Measurements from ENCODE around the gene KCNB1. TPM values are rescaled to one million over a fixed set of nuclear protein-coding genes. Genes with fewer than 3 reads are reported as not detected.

KCNB1 gene
- total RNA-seq (under 1 TPM; under 0.01 to 0.33 TPM), polyA plus RNA-seq (1 to 10 TPM; 2.5 to 3.4 TPM)

DNA sequence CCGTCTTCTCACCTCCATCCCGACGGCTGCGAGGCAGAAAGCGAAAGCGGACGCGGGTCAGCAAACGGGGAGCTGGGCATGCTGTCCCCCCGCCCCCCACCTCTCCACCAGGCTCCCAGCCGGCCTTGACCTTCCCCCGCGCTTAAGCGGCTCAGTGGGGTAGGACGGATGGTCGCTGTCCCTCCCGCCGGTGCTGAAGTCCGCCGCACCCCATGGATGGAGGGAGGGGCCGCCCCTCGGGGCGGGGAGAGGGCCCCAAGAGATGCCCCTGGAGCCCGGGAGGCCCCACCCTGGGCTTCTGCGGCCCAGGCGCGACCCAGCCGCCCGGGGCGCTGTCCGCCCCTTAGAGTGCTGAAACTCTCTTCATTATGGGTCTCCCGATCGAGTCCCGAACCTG is at the start of gene KCNB1:
Gene KCNB1 (minus strand): TSS at position 48 of the 397 bp plus-strand sequence. CDS start 188 bp downstream, outside the sequence.
- no peaks in the 10 kb centered on the region for H3K36me3 ChIP-seq (ENCODE audit: control insufficient read depth in 4 of 4, insufficient read depth in 3 of 4, low read depth in 1 of 4, low read length in 3 of 4)
- TF ChIP-seq, protein P1, sequence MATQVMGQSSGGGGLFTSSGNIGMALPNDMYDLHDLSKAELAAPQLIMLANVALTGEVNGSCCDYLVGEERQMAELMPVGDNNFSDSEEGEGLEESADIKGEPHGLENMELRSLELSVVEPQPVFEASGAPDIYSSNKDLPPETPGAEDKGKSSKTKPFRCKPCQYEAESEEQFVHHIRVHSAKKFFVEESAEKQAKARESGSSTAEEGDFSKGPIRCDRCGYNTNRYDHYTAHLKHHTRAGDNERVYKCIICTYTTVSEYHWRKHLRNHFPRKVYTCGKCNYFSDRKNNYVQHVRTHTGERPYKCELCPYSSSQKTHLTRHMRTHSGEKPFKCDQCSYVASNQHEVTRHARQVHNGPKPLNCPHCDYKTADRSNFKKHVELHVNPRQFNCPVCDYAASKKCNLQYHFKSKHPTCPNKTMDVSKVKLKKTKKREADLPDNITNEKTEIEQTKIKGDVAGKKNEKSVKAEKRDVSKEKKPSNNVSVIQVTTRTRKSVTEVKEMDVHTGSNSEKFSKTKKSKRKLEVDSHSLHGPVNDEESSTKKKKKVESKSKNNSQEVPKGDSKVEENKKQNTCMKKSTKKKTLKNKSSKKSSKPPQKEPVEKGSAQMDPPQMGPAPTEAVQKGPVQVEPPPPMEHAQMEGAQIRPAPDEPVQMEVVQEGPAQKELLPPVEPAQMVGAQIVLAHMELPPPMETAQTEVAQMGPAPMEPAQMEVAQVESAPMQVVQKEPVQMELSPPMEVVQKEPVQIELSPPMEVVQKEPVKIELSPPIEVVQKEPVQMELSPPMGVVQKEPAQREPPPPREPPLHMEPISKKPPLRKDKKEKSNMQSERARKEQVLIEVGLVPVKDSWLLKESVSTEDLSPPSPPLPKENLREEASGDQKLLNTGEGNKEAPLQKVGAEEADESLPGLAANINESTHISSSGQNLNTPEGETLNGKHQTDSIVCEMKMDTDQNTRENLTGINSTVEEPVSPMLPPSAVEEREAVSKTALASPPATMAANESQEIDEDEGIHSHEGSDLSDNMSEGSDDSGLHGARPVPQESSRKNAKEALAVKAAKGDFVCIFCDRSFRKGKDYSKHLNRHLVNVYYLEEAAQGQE (IDR thresholded peaks at IDR 0.05): peak; percentile 99
- TF ChIP-seq HNF4A (conservative IDR thresholded peaks at IDR 0.05): peak in 1 of 2 donors; percentile 6
- peak; percentile 13 to 24 for TF ChIP-seq RAD21 (IDR thresholded peaks at IDR 0.05)
- no peak for TF ChIP-seq JUND (IDR thresholded peaks at IDR 0.05)
- DNase-seq (ENCODE audit: low spot score): peak; percentile 57
- H3K27me3 ChIP-seq (ENCODE audit: control insufficient read depth in 4 of 4, insufficient read depth in 4 of 4, low read length in 3 of 4): no peaks in the 10 kb centered on the region
- H3K9me3 ChIP-seq (ENCODE audit: control insufficient read depth in 4 of 4, low read length in 3 of 4): no peaks in the 10 kb centered on the region
- 6% methylated on average over 34 of the region's 34 CpGs for WGBS
- H3K4me1 ChIP-seq (ENCODE audit: control insufficient read depth in 4 of 4, insufficient read depth in 4 of 4, low read length in 3 of 4): peaks cover 21 to 64% (median 35%) of the 10 kb centered on the region in 4 donors
- H3K4me3 ChIP-seq (ENCODE audit: low read depth in 1 of 3, low read length in 3 of 3): peak within 1 kb of the TSS in 2 of 3 donors; percentile 3 to 72
- no peak within 1 kb of the TSS for H3K9ac ChIP-seq (ENCODE audit: low read depth in 1 of 2, low read length in 2 of 2)
- H3K27ac ChIP-seq (ENCODE audit: low read depth in 1 of 2, low read length in 2 of 2): no peak within 1 kb of the TSS

DNA sequence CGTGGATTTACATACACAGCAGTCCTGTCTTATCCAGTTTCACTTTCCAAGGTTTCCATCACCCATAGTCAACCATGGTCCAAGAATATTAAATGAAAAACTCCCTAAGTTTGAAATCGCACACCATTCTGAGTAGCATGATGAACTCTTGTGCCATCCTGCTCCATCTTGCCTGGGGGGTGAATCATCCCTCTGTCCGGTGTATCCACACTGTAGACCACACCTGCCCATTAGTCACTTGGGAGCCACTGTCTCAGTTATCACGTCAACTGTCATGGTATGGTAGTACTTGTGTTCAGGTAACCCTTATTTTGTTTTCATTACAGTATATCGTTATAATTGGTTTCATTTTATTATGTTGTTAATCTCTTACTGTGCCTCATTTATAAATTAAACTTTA is 47.0 kb upstream of the KCNB1 start:
- 90% methylated on average over 5 of the region's 5 CpGs for WGBS
- Histone ChIP-seq H3K27me3 (ENCODE audit: control insufficient read depth in 4 of 4, insufficient read depth in 4 of 4, low read length in 3 of 4) (no peaks in the 10 kb centered on the region), H3K9ac (ENCODE audit: low read depth in 1 of 2, low read length in 2 of 2) (no peak overlapping the region), H3K4me3 (ENCODE audit: low read depth in 1 of 3, low read length in 3 of 3) (no peak overlapping the region), H3K9me3 (ENCODE audit: control insufficient read depth in 4 of 4, low read length in 3 of 4) (no peaks in the 10 kb centered on the region), H3K36me3 (ENCODE audit: control insufficient read depth in 4 of 4, insufficient read depth in 3 of 4, low read depth in 1 of 4, low read length in 3 of 4) (peaks cover 0 to 2% (median 0%) of the 10 kb centered on the region in 4 donors), H3K4me1 (ENCODE audit: control insufficient read depth in 4 of 4, insufficient read depth in 4 of 4, low read length in 3 of 4) (no peaks in the 10 kb centered on the region), H3K27ac (ENCODE audit: low read depth in 1 of 2, low read length in 2 of 2) (no peak overlapping the region)
- TF ChIP-seq EGR1 (IDR thresholded peaks at IDR 0.05; ENCODE audit: low read depth in 2 of 2) (no peak), ATF3 (IDR thresholded peaks at IDR 0.05) (no peak), RXRA (IDR thresholded peaks at IDR 0.05) (no peak), TAF1 (conservative IDR thresholded peaks at IDR 0.05) (no peak), SP1 (IDR thresholded peaks at IDR 0.05) (no peak), FOXA1 (IDR thresholded peaks at IDR 0.05) (no peak), HNF4A (conservative IDR thresholded peaks at IDR 0.05) (no peak), GABPA (IDR thresholded peaks at IDR 0.05 in 1 of 2, conservative IDR thresholded peaks at IDR 0.05 in 1 of 2) (no peak), RAD21 (IDR thresholded peaks at IDR 0.05) (no peak), JUND (IDR thresholded peaks at IDR 0.05) (no peak), FOXA2 (IDR thresholded peaks at IDR 0.05) (no peak), HNF4G (IDR thresholded peaks at IDR 0.05) (no peak), NR2F2 (IDR thresholded peaks at IDR 0.05) (no peak)
- TF ChIP-seq, protein P2, sequence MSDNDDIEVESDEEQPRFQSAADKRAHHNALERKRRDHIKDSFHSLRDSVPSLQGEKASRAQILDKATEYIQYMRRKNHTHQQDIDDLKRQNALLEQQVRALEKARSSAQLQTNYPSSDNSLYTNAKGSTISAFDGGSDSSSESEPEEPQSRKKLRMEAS (IDR thresholded peaks at IDR 0.05): no peak
- TF ChIP-seq, protein P3, sequence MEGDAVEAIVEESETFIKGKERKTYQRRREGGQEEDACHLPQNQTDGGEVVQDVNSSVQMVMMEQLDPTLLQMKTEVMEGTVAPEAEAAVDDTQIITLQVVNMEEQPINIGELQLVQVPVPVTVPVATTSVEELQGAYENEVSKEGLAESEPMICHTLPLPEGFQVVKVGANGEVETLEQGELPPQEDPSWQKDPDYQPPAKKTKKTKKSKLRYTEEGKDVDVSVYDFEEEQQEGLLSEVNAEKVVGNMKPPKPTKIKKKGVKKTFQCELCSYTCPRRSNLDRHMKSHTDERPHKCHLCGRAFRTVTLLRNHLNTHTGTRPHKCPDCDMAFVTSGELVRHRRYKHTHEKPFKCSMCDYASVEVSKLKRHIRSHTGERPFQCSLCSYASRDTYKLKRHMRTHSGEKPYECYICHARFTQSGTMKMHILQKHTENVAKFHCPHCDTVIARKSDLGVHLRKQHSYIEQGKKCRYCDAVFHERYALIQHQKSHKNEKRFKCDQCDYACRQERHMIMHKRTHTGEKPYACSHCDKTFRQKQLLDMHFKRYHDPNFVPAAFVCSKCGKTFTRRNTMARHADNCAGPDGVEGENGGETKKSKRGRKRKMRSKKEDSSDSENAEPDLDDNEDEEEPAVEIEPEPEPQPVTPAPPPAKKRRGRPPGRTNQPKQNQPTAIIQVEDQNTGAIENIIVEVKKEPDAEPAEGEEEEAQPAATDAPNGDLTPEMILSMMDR (IDR thresholded peaks at IDR 0.05; ENCODE audit: low read depth, low read length, missing input control): no peak
- TF ChIP-seq, protein P1 (IDR thresholded peaks at IDR 0.05): no peak
- DNase-seq (ENCODE audit: low spot score): no peak
